HG02885 (cell line): ENCODE results near the gene C20orf144.

ENCODE experiments used
- ATAC-seq: cut with Tn5 transposase; IDR thresholded peaks from one replicate; pipeline ENCODE4 v1.9.1; 2021; ENCODE audit warnings: mild to moderate bottlenecking; ENCODE audit not compliant: unreplicated experiment, poor library complexity

Gene C20orf144

GRCh38 chr20:33663161-33664084, 1.3 kb downstream of the C20orf144 start:
- peak; percentile 45 for ATAC-seq

- no peak for ATAC-seq
Measured at GRCh38 chr20:33664085-33664761, 2.1 kb downstream of the C20orf144 start.

GRCh38 chr20:33664762-33665144, 2.6 kb downstream of the C20orf144 start:
- no peak for ATAC-seq

- ATAC-seq, result peak; percentile 76
Measured at GRCh38 chr20:33666293-33667244, 4.4 kb downstream of the C20orf144 start, which contains the start of gene ACTL10. Gene ACTL10, plus strand, starts transcription at chr20:33666943. Its CDS starts 555 bp downstream, at chr20:33667498.

GRCh38 chr20:33667245-33667675, 5.1 kb downstream of the C20orf144 start:
- ATAC-seq, result peak; percentile 4

GRCh38 chr20:33667676-33668465, 5.7 kb downstream of the C20orf144 start:
- ATAC-seq, result peak; percentile 35

GRCh38 chr20:33668466-33669155, 6.5 kb downstream of the C20orf144 start:
- ATAC-seq, result no peak

GRCh38 chr20:33669224-33669623, 7.1 kb downstream of the C20orf144 start:
- ATAC-seq, result no peak

- no peak for ATAC-seq
Measured at GRCh38 chr20:33669873-33670640, 7.9 kb downstream of the C20orf144 start.

GRCh38 chr20:33670715-33671499, 8.8 kb downstream of the C20orf144 start:
- ATAC-seq, result no peak

- no peak for ATAC-seq
Measured at GRCh38 chr20:33671573-33672288, 9.6 kb downstream of the C20orf144 start.

GRCh38 chr20:33672426-33673113, 10.4 kb downstream of the C20orf144 start:
- ATAC-seq, result no peak

- no peak for ATAC-seq
Measured at GRCh38 chr20:33673114-33673409, 10.9 kb downstream of the C20orf144 start.

GRCh38 chr20:33673410-33674293, 11.5 kb downstream of the C20orf144 start:
- no peak for ATAC-seq
